Stimulated activated CD8-positive, alpha-beta memory T cell treated with anti-CD3 and anti-CD28 coated beads, Interleukin-4, amount 100 ng/mL, for 24 hours (primary cell): ENCODE measurements around the gene LRP1B.
"Not testable (repeated sequence)": the region's sequence is repeated elsewhere in the genome, so short reads cannot be mapped to it uniquely, and the experiment has no call there.

Experiments used
- DNase-seq: peaks from one replicate; pipeline ENCODE4 v3.0.0-alpha.2; 2020; ENCODE audit warnings: low read depth

Gene LRP1B

GRCh38 chr2:142100970-142101369, 29.8 kb downstream of the LRP1B start:
- no peak for DNase-seq

DNA sequence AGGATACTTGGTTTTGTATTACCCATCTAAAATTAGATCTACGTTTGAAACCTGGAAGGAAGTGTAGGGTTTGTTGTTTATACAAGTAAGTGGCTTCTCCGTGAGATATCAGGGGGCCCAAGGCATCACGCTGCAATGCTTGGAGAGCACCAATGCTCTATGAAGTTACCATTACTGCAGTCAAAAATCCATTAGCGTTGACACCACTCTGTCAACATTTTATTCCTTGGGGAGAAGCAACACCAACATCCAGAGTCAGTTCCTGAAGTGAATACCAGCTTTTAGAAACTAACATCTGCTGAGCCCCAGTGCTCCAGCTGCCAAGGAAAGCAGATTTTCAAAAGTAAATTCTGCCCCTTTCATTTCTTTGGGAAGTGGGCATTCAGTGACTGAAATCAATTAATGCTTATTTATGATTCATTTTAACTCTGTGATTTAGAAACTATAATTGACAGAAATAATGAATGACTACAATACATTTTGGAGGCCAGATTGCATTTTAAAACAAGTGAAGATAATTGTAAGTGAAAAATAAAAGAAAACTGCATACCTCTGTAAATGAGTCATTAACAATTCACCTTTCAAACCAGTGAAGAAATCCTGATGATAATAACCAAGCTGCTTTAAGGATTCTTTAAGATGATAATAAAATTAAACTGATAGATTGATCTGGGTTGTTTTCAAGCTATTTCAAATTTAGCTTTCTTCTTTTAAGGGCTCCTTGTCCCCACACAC, 30.5 kb downstream of the LRP1B start:
- no peak for DNase-seq

DNA sequence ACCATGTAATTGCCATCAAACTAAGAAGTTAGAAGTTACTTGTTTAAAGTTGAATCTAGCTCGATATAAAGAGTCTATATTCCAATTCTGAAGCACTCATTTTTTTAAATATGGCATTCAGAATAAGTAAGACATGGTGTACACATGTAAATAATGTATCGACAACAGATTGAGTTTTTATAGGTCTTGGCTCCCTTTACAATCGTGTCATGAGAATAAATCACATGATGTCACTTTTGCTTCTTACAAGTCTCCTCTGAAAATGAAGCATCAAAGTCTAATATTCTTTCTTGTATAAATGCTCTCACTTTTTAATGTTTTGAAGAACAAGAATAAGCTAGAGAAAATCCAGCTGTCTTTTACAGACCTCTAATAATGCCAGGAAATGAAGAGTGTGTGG, 33.1 kb downstream of the LRP1B start:
- DNase-seq, result no peak

GRCh38 chr2:142095647-142096046, 35.2 kb downstream of the LRP1B start:
- no peak for DNase-seq

DNA sequence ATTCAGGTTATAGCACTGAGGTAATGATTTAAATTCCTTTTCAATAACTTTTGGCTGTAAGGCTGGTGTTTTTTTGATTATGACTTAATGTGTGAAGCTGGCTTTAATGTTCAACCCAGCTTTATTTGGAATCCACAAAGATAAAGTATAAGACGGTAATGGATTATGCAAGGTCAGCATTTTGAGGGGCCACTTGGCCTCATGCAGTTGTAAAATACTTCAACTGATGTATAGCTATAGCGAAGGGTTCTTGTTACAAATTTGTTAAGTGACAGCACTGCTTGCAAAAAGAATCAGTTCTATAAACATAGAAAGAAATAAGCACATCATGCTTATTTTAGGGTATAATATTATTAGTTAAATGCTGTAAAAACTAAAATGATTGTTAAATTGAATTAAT, 36.6 kb downstream of the LRP1B start:
- DNase-seq, result no peak

GRCh38 chr2:142088058-142088568, 42.7 kb downstream of the LRP1B start:
- no peak for DNase-seq

- DNase-seq, result not testable (repeated sequence)
Measured at GRCh38 chr2:142087585-142087984, 43.2 kb downstream of the LRP1B start.

DNA sequence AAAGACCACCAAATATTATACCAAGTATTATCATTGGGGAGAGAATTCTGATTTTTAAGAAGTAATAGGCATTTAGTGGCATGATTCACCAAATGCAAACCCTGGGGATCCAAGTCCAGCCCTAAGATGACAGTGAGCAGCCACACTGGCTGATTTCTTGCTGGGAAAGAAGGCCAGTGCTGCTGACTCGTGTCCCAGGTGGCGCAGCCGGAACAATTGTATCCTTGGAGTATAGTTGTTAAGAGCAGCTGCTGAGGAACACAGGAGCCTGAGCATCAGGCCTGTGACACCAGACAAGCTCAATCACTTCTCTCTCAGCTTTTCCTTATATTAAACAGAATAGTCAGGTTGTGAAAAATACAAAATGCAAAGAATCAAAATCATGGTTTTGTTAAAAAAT, 48.4 kb downstream of the LRP1B start:
- DNase-seq, result no peak

DNA sequence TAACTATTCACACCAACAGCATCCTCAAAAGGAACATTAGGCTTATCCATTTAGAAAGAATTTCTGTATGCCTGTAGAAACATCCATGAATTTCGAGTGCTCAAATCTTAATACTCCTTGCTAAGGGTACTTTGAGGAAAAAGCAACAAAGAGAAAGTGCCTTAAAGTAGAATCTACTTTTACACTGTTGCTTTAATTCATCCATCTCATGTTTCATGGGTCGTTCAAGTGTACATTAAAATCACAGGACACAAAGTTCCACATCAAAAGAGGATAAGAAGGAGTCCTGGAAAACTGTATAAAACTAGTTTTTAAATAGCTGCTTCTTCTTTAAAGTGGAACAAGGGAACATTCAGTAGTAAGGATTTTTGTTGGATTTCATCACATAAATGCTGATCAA, 54.5 kb downstream of the LRP1B start:
- DNase-seq, result no peak

DNA sequence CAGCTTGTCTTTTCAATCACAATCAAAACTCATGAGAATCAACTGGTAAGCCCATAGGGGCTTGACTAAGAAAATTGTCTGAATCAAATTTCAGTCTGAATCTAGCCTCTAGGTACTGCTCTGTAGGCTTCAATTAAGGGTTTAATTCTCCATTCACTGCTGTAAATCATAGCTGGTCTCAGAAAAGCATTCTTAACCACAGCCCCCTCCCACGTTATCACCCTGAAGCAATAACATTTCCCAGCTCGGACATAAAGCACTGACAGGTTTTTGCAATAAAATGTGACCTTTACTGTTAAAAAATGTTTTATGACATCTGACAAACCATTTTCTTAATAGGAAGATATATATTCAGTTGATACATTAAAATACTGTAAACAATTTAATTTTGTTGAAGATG, 55.0 kb downstream of the LRP1B start:
- no peak for DNase-seq

- no peak for DNase-seq
Measured at GRCh38 chr2:142069251-142069888, 61.4 kb downstream of the LRP1B start.

GRCh38 chr2:142065700-142066099, 65.1 kb downstream of the LRP1B start:
- no peak for DNase-seq

DNA sequence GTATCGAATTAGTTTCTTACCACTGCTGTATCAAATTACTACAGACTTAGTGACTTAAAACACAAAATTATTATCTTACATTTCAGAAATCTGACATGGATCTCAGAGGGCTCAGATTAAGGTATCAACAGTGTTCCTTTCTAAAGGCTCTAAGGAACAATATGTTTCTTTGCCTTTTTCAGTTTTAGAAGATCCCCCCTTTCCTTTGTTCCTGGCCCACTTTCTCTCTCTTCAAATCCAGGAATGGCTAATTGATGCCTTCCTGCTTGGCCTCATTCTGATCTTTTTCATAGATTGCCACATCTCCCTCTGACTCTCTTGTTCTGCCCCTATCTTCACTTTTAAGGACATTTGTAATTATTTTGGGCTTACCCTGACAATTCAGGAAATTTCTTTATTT, 65.7 kb downstream of the LRP1B start:
- no peak for DNase-seq

DNA sequence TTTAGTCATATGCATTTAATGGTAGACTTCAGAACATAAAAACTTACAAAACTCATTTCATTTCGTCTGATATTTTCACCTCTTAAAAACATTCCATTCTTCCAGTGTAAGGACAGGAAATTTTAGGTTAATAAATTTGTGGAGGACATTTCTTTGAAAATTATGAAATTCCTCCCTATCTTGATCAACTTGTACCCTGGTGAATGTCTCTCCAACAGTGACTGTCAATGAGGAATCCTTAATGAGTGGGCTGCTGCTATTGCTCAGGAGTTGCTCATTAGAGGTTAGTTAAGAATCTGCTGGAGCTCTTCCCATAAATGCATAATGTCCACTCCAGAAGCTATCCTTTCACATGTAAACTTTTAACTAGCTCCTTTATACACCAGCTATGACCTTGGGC, 69.1 kb downstream of the LRP1B start:
- no peak for DNase-seq

DNA sequence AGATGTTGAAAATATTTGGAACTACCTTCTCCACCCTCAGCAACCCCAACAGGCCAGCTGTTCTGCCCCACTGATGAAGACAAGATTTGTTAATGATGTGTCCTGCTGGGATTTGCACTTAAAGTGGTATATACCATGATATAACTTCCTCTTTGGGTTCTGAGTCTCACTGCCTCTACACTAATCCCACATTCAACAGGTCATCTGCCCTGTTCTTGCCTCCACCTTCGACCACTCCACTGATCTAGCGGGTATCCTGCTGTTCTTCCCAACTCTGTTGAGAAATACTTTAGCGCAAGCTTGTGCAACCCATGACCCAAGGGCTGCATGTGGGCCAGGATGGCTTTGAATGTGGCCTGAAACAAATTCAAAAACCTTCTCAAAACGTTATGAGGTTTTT, 72.7 kb downstream of the LRP1B start:
- no peak for DNase-seq

- DNase-seq, result no peak
Measured at GRCh38 chr2:142056784-142057183, 74.0 kb downstream of the LRP1B start.

DNA sequence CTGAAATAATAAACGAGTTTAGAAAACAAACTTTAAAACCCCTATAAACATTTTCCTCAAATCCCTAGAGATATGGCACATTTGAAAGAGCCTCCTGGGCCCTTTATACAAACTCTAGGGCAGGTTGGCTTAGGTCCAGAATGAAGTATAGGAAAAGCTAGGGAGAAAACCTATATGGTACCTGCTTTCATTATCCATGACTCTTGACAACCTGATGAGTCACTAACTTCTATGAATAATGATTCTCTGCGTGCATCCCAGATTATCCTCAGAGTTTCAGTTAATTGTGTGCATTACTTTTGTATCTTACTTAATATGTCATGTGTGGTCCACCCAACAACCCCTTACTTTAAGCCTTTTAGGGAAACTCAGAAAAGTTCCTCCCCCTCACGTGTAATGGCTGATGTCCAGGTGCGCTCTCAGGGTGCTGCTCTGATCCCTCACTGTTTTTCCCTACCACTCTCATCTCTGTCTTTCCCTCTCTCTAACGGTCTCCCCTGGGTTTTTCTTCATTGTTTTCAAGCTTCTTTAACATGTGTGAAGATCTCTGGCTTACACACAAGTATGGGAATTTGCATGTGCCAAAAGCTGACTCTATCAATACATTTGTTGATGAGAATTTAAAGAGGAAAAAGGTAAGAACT, 78.5 kb downstream of the LRP1B start:
- no peak for DNase-seq

DNA sequence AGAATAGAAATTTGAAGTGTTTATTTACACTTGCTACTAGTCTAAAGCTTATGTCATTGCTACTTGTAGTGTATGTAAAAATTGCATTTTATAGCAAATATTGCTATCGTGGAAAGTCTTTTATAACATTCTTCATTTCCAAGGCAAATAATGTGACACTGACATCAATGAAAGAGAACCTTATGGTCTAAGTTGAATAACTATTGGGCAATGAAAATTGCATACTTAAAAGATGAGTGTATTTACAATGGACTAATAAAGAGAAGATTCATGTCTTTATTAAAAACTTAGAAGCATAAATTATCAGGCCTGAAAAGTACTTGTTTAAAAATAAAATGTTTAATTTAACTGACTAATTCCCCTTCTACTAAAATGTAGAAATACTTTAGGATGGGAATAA, 82.2 kb downstream of the LRP1B start:
- no peak for DNase-seq

DNA sequence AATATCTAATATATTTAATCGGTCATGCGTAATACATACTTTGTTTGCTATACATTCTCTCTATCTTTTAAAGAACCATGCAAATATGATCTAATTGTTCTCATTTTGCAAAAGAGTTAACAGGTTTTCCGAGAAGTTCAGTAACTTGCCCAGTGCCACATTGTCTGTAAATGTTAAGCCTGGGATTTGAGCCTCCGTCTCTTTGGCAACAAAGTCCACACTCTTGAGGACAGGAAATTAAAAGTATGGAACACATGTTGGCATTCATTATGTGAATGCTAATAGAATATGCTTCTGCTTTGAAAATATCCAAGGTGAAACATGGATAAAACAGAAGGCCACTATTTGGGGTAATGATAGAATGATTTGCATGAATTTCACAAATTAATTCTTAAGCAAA, 85.2 kb downstream of the LRP1B start:
- no peak for DNase-seq

GRCh38 chr2:142044197-142044596, 86.6 kb downstream of the LRP1B start:
- no peak for DNase-seq

DNA sequence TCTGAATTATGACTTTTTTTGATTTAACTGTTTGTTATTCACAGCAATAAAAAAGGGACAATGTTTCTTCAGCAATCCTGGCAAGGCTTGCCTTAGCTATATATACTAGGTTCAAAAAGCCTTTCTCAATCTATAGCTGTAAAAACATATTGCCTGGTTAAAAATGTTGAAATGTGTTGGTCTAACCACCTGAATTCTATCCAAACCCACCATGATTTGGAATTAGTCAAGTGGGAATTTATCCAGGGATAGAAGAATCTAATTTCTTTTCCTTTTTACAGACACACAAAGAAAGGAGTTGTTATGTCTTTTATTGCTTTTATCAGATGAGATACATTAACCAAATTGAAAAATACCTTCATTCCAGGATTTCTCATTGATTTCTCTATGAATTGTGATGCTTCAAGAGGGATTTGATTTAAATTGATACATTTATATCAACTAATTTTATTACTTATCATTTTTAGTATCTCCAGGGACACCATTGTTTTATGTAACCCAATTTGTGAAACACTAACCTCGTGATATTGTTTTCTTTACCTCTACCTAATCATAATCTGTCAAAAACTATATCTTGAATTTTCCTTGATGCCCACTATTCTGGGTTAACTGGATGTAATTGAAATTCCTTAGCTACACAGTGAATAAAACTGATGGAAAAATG, 88.1 kb downstream of the LRP1B start:
- DNase-seq, result no peak

DNA sequence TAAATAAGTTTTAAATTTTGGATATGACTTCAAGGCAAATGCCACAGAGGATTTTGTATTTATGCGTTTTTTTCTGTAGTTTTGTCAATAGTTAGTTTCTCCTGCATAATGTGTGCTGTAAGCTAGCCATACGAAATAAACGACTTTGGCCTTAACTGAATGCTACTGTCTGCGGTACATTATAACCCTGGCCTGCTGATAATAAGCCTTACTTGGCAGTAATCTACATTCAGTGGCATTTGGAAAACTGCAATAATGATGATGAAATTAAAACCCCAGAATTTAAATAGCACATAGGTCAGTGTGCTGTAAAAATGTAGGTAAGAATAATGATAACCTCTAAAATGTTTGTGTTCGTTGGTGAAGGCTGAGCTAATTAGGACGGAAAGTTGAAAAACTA, 88.8 kb downstream of the LRP1B start:
- no peak for DNase-seq

GRCh38 chr2:142041105-142041504, 89.7 kb downstream of the LRP1B start:
- no peak for DNase-seq
